ENCODE measurements around the gene SNTG2. TPM values are rescaled to one million over a fixed set of nuclear protein-coding genes. Genes with fewer than 3 reads are reported as not detected.

The SNTG2 gene
- total and polyA plus RNA-seq, 11 donors: 0.19 to 3.2 (median 0.93) TPM

DNA sequence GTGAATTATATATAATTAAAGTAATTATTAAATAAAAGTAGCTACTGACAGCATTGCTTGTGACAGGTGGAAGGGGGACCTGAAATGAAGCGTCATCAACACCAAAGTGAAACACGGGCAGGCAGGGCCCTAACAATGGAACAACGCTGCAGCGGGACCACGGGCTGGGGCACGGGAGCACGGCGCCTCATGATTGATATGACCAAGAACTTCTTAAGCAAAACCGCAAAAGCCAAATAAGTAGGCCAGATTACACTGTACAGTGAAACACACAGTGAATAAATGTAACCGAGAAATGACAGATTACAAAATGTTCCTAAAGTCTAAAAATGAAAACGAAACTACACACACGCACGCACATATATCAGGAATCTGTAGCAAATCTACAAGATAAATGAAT is 81.4 kb downstream of the SNTG2 start:
- no peak overlapping the region for H3K4me3 ChIP-seq
- no peak for ATAC-seq

DNA sequence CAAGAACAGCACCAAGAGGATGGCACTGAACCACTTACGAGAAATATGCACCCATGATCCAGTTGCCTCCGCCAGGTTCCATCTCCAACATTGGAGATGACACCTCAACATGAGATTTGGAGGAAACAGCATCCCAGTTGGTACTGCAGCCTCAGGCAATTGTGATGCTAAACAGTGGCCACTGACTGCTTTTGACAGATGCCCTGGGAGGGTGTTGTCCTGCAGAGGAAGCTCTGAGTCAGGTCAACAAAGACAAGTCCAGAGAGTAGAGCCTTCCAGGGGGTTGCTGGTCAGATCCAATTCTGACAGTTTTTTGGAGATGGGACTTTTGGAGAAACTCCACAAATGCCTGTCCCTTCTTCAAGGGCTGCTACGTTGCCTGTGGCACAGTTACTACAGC is 82.4 kb downstream of the SNTG2 start:
- Histone ChIP-seq H3K4me3 (no peak overlapping the region), H3K27ac (no peak overlapping the region), H3K4me1 (no peaks in the 10 kb centered on the region), H3K9me3 (peaks cover 0 to 5% (median 0%) of the 10 kb centered on the region in 12 donors), H3K36me3 (no peaks in the 10 kb centered on the region), H3K27me3 (no peaks in the 10 kb centered on the region)
- no peak for ATAC-seq
- TF ChIP-seq POLR2A (IDR thresholded peaks at IDR 0.05): no peak
- TF ChIP-seq, protein P1, sequence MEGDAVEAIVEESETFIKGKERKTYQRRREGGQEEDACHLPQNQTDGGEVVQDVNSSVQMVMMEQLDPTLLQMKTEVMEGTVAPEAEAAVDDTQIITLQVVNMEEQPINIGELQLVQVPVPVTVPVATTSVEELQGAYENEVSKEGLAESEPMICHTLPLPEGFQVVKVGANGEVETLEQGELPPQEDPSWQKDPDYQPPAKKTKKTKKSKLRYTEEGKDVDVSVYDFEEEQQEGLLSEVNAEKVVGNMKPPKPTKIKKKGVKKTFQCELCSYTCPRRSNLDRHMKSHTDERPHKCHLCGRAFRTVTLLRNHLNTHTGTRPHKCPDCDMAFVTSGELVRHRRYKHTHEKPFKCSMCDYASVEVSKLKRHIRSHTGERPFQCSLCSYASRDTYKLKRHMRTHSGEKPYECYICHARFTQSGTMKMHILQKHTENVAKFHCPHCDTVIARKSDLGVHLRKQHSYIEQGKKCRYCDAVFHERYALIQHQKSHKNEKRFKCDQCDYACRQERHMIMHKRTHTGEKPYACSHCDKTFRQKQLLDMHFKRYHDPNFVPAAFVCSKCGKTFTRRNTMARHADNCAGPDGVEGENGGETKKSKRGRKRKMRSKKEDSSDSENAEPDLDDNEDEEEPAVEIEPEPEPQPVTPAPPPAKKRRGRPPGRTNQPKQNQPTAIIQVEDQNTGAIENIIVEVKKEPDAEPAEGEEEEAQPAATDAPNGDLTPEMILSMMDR (IDR thresholded peaks at IDR 0.05): no peak
- intact Hi-C loops (cut with DNase I): no loop called here
- DNase-seq: no peak
- WGBS, 4 donors: 83 to 87% (median 85%) methylated on average over 3 of the region's 3 CpGs

More for the DNA sequence above, 81.4 kb downstream of the SNTG2 start:
- no peaks in the 10 kb centered on the region for H3K4me1 ChIP-seq
- peaks cover 0 to 5% (median 0%) of the 10 kb centered on the region in 12 donors for H3K9me3 ChIP-seq
- no peaks in the 10 kb centered on the region for H3K27me3 ChIP-seq
- H3K27ac ChIP-seq: no peak overlapping the region
- intact Hi-C loops (cut with DNase I): no loop called here
- TF ChIP-seq, protein P1 (IDR thresholded peaks at IDR 0.05): no peak
- no peak for TF ChIP-seq POLR2A (IDR thresholded peaks at IDR 0.05)
- H3K36me3 ChIP-seq: no peaks in the 10 kb centered on the region
- 86 to 93% (median 92%) methylated on average over 13 of the region's 13 CpGs for WGBS, 4 donors
- no peak for DNase-seq

DNA sequence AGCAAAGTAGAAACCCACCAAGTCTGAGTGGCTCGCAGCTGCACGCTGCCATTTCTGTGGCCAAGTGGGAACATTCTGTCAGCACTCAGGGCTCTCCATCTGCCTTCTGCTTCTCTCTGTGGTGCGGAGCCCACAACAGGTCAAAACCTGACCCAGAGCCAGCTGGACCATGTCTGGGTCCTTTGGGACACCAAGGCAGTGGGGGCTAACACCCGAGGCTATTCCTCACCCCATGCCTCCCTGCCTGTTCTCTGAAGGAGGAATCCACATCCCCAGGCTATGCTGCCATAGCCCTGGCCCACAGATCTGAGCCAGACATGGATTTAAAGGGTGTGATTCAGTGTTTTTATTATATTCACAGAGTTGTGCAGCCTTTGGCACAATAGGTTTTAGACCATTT is 86.4 kb downstream of the SNTG2 start:
- intact Hi-C loops (cut with DNase I): no loop called here
- WGBS, 4 donors: 39 to 71% (median 67%) methylated on average over 4 of the region's 4 CpGs; no CpG with 5 or more reads in 1 of the 4 donors
- peaks cover 0 to 5% (median 0%) of the 10 kb centered on the region in 12 donors for H3K9me3 ChIP-seq

DNA sequence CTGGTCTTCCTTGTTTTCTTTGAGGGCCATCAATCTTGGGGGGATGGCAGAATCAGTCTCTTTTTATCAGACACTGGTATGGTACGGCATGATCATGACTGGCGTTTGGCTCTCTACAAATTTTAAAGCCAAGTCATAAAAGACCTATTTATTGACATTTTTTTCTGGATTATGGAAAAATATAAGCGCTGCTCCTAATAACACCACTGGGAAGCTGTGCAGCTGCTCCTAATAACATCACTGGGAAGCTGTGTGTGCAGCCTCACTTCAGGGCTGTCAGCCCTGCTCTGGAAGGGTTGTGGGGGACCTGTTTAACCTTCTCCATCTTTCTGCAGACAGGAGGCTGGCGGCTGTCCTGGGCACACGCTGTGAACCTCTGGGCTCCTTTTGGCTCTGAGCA is 88.9 kb downstream of the SNTG2 start:
- Histone ChIP-seq H3K9me3 (peaks cover 0 to 21% (median 0%) of the 10 kb centered on the region in 12 donors), H3K27me3 (peaks cover 0 to 9% (median 0%) of the 10 kb centered on the region in 9 donors), H3K4me1 (no peaks in the 10 kb centered on the region), H3K27ac (no peak overlapping the region), H3K4me3 (no peak overlapping the region), H3K36me3 (no peaks in the 10 kb centered on the region)
- intact Hi-C loops (cut with DNase I): no loop called here
- DNase-seq (no peak), ATAC-seq (no peak)
- WGBS, 4 donors: 70 to 85% (median 79%) methylated on average over 5 of the region's 5 CpGs
- TF ChIP-seq POLR2A (IDR thresholded peaks at IDR 0.05): no peak
- TF ChIP-seq, protein P1 (IDR thresholded peaks at IDR 0.05): no peak

More for the DNA sequence above, 86.4 kb downstream of the SNTG2 start:
- no peak for ATAC-seq
- no peak for DNase-seq
- Histone ChIP-seq H3K4me1 (no peaks in the 10 kb centered on the region), H3K36me3 (no peaks in the 10 kb centered on the region), H3K27me3 (peaks cover 0 to 5% (median 0%) of the 10 kb centered on the region in 9 donors), H3K4me3 (no peak overlapping the region), H3K27ac (no peak overlapping the region)
- no peak for TF ChIP-seq POLR2A (IDR thresholded peaks at IDR 0.05)
- TF ChIP-seq, protein P1 (IDR thresholded peaks at IDR 0.05): no peak

Measured in heart left ventricle (tissue), 16 donors.